Thyroid gland (tissue), 4 donors: ENCODE measurements around the gene CARMIL1. TPM values are rescaled to one million over a fixed set of nuclear protein-coding genes. Genes with fewer than 3 reads are reported as not detected.

Experiments used
- DNase-seq, 2 donors: peaks; one replicate each; pipeline ENCODE4 v3.0.0-alpha.2; 2019
- H3K27ac ChIP-seq, 3 donors: fragments of 200-600 bp; sonication (generic); 1 replicate in 2 of 3; 2 replicates in 1 of 3; pipeline ENCODE4 v1.5.1; 2016 to 2019; ENCODE audit warnings: mild to moderate bottlenecking in 1 of 3, moderate library complexity in 1 of 3
- H3K27me3 ChIP-seq: fragments of 200-600 bp; sonication (generic); one replicate; pipeline ENCODE4 v1.5.1; 2019
- H3K36me3 ChIP-seq, 2 donors: fragments of 200-600 bp; sonication (generic); one replicate each; pipeline ENCODE4 v1.5.1; 2016 to 2019
- H3K4me1 ChIP-seq, 2 donors: fragments of 200-600 bp; sonication (generic); one replicate each; pipeline ENCODE4 v1.5.1; 2017 to 2019
- H3K4me3 ChIP-seq, 3 donors: fragments of 200-600 bp; sonication (generic); replicated peaks in 1 of 3; 1 replicate in 2 of 3; 2 replicates in 1 of 3; pipeline ENCODE4 v1.5.1; 2016; ENCODE audit warnings: mild to moderate bottlenecking in 1 of 3
- H3K9me3 ChIP-seq: fragments of 200-600 bp; sonication (generic); one replicate; pipeline ENCODE4 v1.5.1; 2017
- POLR2A ChIP-seq, 2 donors: fragments of 450-650 bp; IDR thresholded peaks; one replicate each; pipeline ENCODE4 v1.6.1; 2017; ENCODE audit warnings: antibody characterized with exemption in 2 of 2, mild to moderate bottlenecking in 2 of 2, moderate library complexity in 1 of 2
- WGBS, 2 donors: methylation state at CpG; one replicate each; pipeline ENCODE4 v1.1.5; 2017; 5-methylcytosine and 5-hydroxymethylcytosine counted together
- intact Hi-C: fragments of 100-400 bp; cut with DNase I; formaldehyde crosslinking; loops from one replicate; pipeline ENCODE4 v1.15.1; 2023
- total RNA-seq, 4 donors: library from RNA; depleted of rRNA; stranded (reverse); fragments of >200 nt; gene quantifications; one replicate each; pipeline ENCODE4 v1.2.3, GENCODE V29; 2016
- TF ChIP-seq, protein P1 (sequence below), 6 experiments: fragments of 200-600 bp in 3 of 6; fragments of 450-650 bp in 3 of 6; sonication (generic) in 3 of 6; IDR thresholded peaks; one replicate each; pipeline ENCODE4 v1.5.1; 2016 to 2019; ENCODE audit warnings: antibody characterized with exemption in 6 of 6, mild to moderate bottlenecking in 2 of 6, inconsistent platforms in 1 of 6, moderate library complexity in 1 of 6

The CARMIL1 gene
- total RNA-seq, 4 donors from 2014 or later = 24.7 to 34.4 (median 30.7) TPM

DNA sequence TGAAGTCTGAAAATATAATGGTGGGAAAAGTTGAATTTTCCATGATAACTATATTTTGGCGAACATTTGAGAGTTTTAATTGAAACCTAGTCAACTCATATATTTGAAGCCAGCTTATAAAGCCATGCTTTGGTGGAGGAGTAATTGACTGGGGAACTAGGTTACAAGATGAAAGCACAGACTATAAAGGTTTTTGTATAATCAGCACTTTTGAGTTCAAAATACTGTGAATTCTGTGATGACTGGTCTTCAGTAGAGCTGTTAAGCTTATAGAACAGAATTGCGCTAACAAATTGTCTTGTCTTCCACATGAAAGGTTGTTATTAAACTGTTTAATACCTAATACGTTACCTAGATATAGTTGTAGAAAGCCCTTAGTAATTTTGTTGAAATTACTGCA is 213.8 kb downstream of the CARMIL1 start:
- H3K4me1 ChIP-seq = peaks cover 3 to 9% of the 10 kb centered on the region in 2 donors
- TF ChIP-seq POLR2A (IDR thresholded peaks at IDR 0.05) = no peak
- TF ChIP-seq, protein P1, sequence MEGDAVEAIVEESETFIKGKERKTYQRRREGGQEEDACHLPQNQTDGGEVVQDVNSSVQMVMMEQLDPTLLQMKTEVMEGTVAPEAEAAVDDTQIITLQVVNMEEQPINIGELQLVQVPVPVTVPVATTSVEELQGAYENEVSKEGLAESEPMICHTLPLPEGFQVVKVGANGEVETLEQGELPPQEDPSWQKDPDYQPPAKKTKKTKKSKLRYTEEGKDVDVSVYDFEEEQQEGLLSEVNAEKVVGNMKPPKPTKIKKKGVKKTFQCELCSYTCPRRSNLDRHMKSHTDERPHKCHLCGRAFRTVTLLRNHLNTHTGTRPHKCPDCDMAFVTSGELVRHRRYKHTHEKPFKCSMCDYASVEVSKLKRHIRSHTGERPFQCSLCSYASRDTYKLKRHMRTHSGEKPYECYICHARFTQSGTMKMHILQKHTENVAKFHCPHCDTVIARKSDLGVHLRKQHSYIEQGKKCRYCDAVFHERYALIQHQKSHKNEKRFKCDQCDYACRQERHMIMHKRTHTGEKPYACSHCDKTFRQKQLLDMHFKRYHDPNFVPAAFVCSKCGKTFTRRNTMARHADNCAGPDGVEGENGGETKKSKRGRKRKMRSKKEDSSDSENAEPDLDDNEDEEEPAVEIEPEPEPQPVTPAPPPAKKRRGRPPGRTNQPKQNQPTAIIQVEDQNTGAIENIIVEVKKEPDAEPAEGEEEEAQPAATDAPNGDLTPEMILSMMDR (IDR thresholded peaks at IDR 0.05) = no peak
- WGBS, 2 donors = 96 to 98% methylated on average over 3 of the region's 3 CpGs
- no peaks in the 10 kb centered on the region for H3K36me3 ChIP-seq
- no peak overlapping the region for H3K27ac ChIP-seq
- intact Hi-C loops = loop anchor here (10.0 kb wide), 1 partner anchor 112 kb away; no protein-coding TSS in a partner anchor
- no peak for DNase-seq
- H3K27me3 ChIP-seq = no peaks in the 10 kb centered on the region
- no peaks in the 10 kb centered on the region for H3K9me3 ChIP-seq
- no peak overlapping the region for H3K4me3 ChIP-seq

DNA sequence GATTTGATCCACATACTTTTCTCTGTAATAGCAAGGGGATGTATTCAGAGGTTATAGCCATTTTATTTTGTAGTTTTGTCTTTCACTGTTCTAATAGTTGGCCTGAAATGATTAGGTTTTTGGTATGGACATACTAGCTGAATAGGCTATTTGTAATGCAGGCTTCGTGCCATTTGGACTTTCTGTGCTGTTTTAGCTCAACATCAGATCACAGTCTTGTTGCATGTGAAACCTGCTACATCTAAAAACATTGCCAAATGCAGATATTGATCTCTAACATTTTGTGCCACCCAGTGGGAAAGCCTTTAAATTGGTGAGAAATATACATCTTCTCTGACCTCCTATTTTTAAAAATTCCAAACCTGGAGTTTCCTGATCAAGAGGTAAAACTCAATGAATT is 215.3 kb downstream of the CARMIL1 start:
- Histone ChIP-seq H3K9me3 (no peaks in the 10 kb centered on the region), H3K4me1 (peaks cover 7 to 11% of the 10 kb centered on the region in 2 donors), H3K27me3 (no peaks in the 10 kb centered on the region), H3K36me3 (no peaks in the 10 kb centered on the region), H3K27ac (no peak overlapping the region), H3K4me3 (no peak overlapping the region)
- WGBS, 2 donors = 89 to 100% methylated on average over 1 of the region's 1 CpG
- TF ChIP-seq, protein P1 (IDR thresholded peaks at IDR 0.05) = no peak
- TF ChIP-seq POLR2A (IDR thresholded peaks at IDR 0.05) = no peak
- no peak for DNase-seq
- intact Hi-C loops = loop anchor here (10.0 kb wide), 1 partner anchor 110 kb away; no protein-coding TSS in a partner anchor

DNA sequence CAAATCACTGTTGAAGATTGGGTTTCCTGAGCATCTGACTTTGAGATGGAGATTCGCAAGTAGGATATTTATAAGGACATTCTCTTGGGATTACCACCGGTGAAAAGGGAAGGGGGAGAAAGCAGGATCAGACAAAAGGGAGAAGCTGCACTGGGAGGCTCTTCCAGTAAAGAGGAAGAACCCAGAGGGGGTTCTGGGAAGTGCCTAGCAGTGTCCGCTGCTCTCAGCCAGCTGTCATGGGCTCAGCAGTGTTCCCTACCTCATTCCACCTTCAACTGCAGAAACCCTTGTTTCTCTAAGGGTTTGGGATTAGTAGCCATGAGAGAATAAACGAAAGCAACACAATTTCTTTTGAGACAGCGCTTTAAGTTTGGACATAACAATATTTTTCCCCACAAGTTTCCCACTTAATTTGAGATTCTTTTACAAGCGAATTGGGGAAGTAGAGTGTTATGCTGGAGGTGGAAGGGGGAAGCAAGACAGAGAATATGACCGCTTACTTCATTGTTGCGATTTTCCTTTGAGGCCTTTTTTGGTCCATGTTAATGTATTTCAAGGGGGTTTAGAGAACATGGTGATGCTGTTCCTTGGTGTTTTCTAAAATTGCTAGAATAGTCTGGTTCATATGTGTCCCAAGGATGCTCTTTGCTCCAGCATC is 218.3 kb downstream of the CARMIL1 start:
- Histone ChIP-seq H3K27me3 (no peaks in the 10 kb centered on the region), H3K4me3 (no peak overlapping the region), H3K9me3 (no peaks in the 10 kb centered on the region), H3K36me3 (no peaks in the 10 kb centered on the region), H3K4me1 (peaks cover 6 to 9% of the 10 kb centered on the region in 2 donors), H3K27ac (no peak overlapping the region)
- no peak for DNase-seq
- WGBS, 2 donors = 89% methylated on average over 8 of the region's 8 CpGs
- intact Hi-C loops = loop anchor here (10.0 kb wide), 1 partner anchor 107 kb away; no protein-coding TSS in a partner anchor
- no peak for TF ChIP-seq POLR2A (IDR thresholded peaks at IDR 0.05)
- TF ChIP-seq, protein P1 (IDR thresholded peaks at IDR 0.05) = no peak

DNA sequence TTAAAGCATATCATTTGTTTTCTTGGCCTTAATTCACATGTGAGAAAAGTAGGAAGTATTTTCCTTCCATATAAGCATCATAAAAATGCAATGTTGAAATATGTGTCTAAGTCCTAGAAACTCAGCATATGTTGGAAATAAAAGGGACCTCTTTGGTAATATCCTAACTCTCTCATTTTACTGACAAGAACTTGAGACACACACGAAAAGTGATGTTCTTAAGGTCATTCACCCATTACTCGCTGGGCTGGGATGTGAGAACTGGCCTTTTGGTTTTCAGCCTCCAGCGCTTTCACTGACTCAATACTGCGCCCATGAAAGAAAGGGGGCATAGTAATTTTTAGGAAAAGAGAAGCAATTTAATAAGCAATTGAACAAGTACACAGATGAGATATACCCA is 219.3 kb downstream of the CARMIL1 start:
- no peak overlapping the region for H3K4me3 ChIP-seq
- H3K27ac ChIP-seq = no peak overlapping the region
- H3K27me3 ChIP-seq = no peaks in the 10 kb centered on the region
- intact Hi-C loops = loop anchor here (10.0 kb wide), 1 partner anchor 106 kb away; no protein-coding TSS in a partner anchor
- no peaks in the 10 kb centered on the region for H3K36me3 ChIP-seq
- H3K4me1 ChIP-seq = peaks cover 6 to 9% of the 10 kb centered on the region in 2 donors
- no peaks in the 10 kb centered on the region for H3K9me3 ChIP-seq
- TF ChIP-seq, protein P1 (IDR thresholded peaks at IDR 0.05) = no peak
- no peak for TF ChIP-seq POLR2A (IDR thresholded peaks at IDR 0.05)
- 94 to 96% methylated on average over 4 of the region's 4 CpGs for WGBS, 2 donors
- DNase-seq = no peak

DNA sequence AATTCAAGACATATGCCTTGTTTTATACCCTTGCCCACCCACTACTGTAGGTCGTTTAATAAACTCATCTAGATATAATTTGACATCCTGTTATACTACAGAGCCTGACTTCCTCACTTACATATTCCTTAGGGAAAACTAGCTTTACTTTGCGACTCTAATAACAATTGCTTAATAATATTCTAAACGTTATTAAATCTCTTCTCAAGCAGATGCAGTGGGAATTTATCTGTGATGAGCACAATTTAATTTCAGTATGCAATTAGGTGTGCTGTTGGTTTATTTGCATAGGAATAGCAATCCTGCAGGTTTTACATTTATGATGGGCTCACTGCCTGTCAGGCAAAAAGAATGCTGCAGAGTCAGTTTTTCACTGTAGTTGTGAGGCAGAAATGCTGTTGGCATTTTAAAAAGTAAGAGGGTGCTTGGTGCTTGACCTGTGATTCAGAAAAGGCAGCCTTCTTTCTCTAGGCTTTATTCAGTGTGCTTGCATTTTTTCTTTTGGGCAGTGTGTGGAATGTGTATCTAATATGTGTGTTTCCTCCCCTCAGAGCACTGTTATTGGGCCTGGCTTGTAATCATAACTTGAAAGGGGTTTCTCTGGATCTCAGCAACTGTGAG is 220.6 kb downstream of the CARMIL1 start:
- 47 to 53% methylated on average over 3 of the region's 3 CpGs for WGBS, 2 donors
- Histone ChIP-seq H3K9me3 (no peaks in the 10 kb centered on the region), H3K27me3 (no peaks in the 10 kb centered on the region), H3K4me1 (peaks cover 6 to 9% of the 10 kb centered on the region in 2 donors), H3K4me3 (no peak overlapping the region), H3K36me3 (no peaks in the 10 kb centered on the region), H3K27ac (peak overlapping the region in 1 of 3 donors; percentile 27)
- DNase-seq = no peak
- intact Hi-C loops = loop anchor here (10.0 kb wide), 1 partner anchor 105 kb away; no protein-coding TSS in a partner anchor
- TF ChIP-seq POLR2A (IDR thresholded peaks at IDR 0.05) = no peak
- TF ChIP-seq, protein P1 (IDR thresholded peaks at IDR 0.05) = no peak
